T-cell (primary cell): Measurements from ENCODE around the gene NOL11. TPM values are rescaled to one million over a fixed set of nuclear protein-coding genes. Genes with fewer than 3 reads are reported as not detected.

ENCODE experiments used
- ATAC-seq, 4 experiments: fragments of 200-7000 bp in 3 of 4; fragments of 150-1000 bp in 1 of 4; cut with Tn5 transposase; replicated peaks in 1 of 4; 1 replicate in 3 of 4; 2 replicates in 1 of 4; pipeline ENCODE4 v1.10.0; 2021; ENCODE audit warnings: moderate library complexity in 3 of 4, mild to moderate bottlenecking in 2 of 4, moderate number of reproducible peaks in 1 of 4
- CTCF ChIA-PET, 2 donors: fragments of 300-600 bp; sonication (Branson Sonifier 250); formaldehyde crosslinking; loops; one replicate each; lab custom pipeline; 2022; ENCODE audit warnings: antibody characterized with exemption in 2 of 2; lab: Charles Lee
- POLR2A ChIA-PET, 2 donors: fragments of 300-600 bp; sonication (Branson Sonifier 250); formaldehyde crosslinking; loops; one replicate each; lab custom pipeline; 2022; ENCODE audit warnings: antibody characterized with exemption in 2 of 2; lab: Charles Lee
- DNase-seq, 35 experiments: peaks; one replicate each; pipeline versions ENCODE4 v3.0.0 to v3.0.0-alpha.2; 2013 to 2023
- H3K27ac ChIP-seq: one replicate; pipeline ENCODE4 v1.5.1; 2013; ENCODE audit warnings: low read length
- H3K27me3 ChIP-seq, 2 experiments: replicated peaks in 1 of 2; 1 replicate in 1 of 2; 2 replicates in 1 of 2; pipeline versions ENCODE4 v1.6.1 to v1.7.0; 2013; ENCODE audit warnings: low read length in 1 of 2, mixed read lengths in 1 of 2; ENCODE audit not compliant: control insufficient read depth in 2 of 2, insufficient read depth in 2 of 2; ENCODE audit errors: extremely low read depth in 1 of 2
- H3K36me3 ChIP-seq, 2 donors: 1 replicate in 1 of 2; 2 replicates in 1 of 2; pipeline versions ENCODE4 v1.6.1 to v1.7.0; 2013; ENCODE audit warnings: low read length in 1 of 2; ENCODE audit not compliant: control insufficient read depth in 2 of 2, insufficient read depth in 1 of 2; ENCODE audit errors: extremely low read depth in 1 of 2
- H3K4me1 ChIP-seq, 2 experiments: 1 replicate in 1 of 2; 2 replicates in 1 of 2; pipeline versions ENCODE4 v1.6.1 to v1.7.0; 2013; ENCODE audit warnings: low read length in 2 of 2, mixed read lengths in 1 of 2; ENCODE audit not compliant: insufficient read depth in 2 of 2, control insufficient read depth in 1 of 2; ENCODE audit errors: extremely low read depth in 1 of 2
- H3K4me3 ChIP-seq, 2 donors: 1 replicate in 1 of 2; 2 replicates in 1 of 2; pipeline versions ENCODE4 v1.5.1 to v1.7.0; 2013; ENCODE audit warnings: mild to moderate bottlenecking in 2 of 2, low read length in 1 of 2, moderate library complexity in 1 of 2; ENCODE audit not compliant: control insufficient read depth in 1 of 2; ENCODE audit errors: extremely low read depth in 1 of 2
- H3K9me3 ChIP-seq: 2 replicates; pipeline ENCODE4 v1.7.0; 2013
- H3K27ac Mint-ChIP-seq, 2 donors: one replicate each; pipeline ENCODE4 v1.8.0; 2020 to 2021; ENCODE audit warnings: mild to moderate bottlenecking in 2 of 2, mixed read lengths in 2 of 2
- H3K27me3 Mint-ChIP-seq, 2 donors: one replicate each; pipeline ENCODE4 v1.8.0; 2021 to 2022; ENCODE audit warnings: mixed read lengths in 2 of 2
- H3K36me3 Mint-ChIP-seq: one replicate; pipeline ENCODE4 v1.8.0; 2021; ENCODE audit warnings: mixed read lengths
- H3K4me1 Mint-ChIP-seq, 3 donors: one replicate each; pipeline ENCODE4 v1.8.0; 2020 to 2022; ENCODE audit warnings: mixed read lengths in 3 of 3, mild to moderate bottlenecking in 1 of 3
- H3K4me3 Mint-ChIP-seq, 3 donors: one replicate each; pipeline ENCODE4 v1.8.0; 2020 to 2022; ENCODE audit warnings: mild to moderate bottlenecking in 3 of 3, mixed read lengths in 3 of 3, moderate library complexity in 3 of 3
- H3K9me3 Mint-ChIP-seq, 3 donors: one replicate each; pipeline ENCODE4 v1.8.0; 2020 to 2022; ENCODE audit warnings: mixed read lengths in 3 of 3
- WGBS: methylation state at CpG from one replicate; pipeline ENCODE4 v1.1.5; 2013; ENCODE audit warnings: missing lambda C conversion rate; ENCODE audit not compliant: insufficient coverage; 5-methylcytosine and 5-hydroxymethylcytosine counted together
- total RNA-seq, 35 experiments: library from RNA in 6 of 35; stranded (reverse) in 6 of 35; fragments of 120-200 nt in 1 of 35; gene quantifications; one replicate each; pipeline versions ENCODE4 v1.2.1 to v1.2.4 and lab custom pipeline; 2013 to 2026

Gene NOL11
- total RNA-seq, 5 donors from 2014 or later (not counting 1 experiment from before 2014, with no cell fraction given) = 52.0 to 69.0 (median 58.8) TPM

DNA sequence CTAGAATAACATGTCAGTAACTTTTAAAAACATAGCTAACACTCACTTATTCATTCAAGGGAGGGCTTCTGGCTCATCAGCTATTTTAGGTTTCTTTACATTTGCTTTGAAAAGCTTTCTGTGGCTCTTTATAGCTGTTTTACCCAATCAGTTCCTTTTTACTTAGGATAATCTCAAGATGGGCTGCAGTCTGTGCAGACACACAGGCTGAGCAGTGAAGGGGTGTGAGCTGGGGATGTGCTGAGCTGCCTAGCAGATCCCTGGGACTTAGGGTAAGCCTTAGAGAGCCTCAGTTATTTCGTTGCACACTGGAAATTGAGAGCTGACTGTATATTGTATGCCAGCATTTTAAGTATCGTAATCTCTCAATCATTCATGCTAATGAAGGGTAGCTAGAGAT, 30.2 kb upstream of the NOL11 start:
- ATAC-seq = no peak
- Histone ChIP-seq H3K4me3 (no peak overlapping the region), H3K9me3 (no peaks in the 10 kb centered on the region), H3K27me3 (no peaks in the 10 kb centered on the region), H3K36me3 (peaks cover 0 to 32% of the 10 kb centered on the region in 2 donors), H3K4me1 (no peaks in the 10 kb centered on the region), H3K27ac (no peak overlapping the region)
- no CpG with 5 or more reads among the region's 2 CpGs for WGBS
- Mint-ChIP-seq H3K4me1 (peaks cover 4 to 5% (median 4%) of the 10 kb centered on the region in 3 donors), H3K4me3 (no peak overlapping the region), H3K9me3 (no peaks in the 10 kb centered on the region), H3K27ac (no peak overlapping the region), H3K36me3 (peaks cover 19% of the 10 kb centered on the region), H3K27me3 (no peaks in the 10 kb centered on the region)
- ChIA-PET POLR2A (interaction anchor here (0.6 kb wide), 3 partner anchors 11 to 875 kb away, joined by 3 to 6 read pairs (median 4); no protein-coding TSS in a partner anchor), CTCF (interaction anchor here (0.6 to 2.7 kb wide), 5 partner anchors 13 to 558 kb away, joined by 3 to 26 read pairs (median 4); no protein-coding TSS in a partner anchor)
- no peak for DNase-seq

DNA sequence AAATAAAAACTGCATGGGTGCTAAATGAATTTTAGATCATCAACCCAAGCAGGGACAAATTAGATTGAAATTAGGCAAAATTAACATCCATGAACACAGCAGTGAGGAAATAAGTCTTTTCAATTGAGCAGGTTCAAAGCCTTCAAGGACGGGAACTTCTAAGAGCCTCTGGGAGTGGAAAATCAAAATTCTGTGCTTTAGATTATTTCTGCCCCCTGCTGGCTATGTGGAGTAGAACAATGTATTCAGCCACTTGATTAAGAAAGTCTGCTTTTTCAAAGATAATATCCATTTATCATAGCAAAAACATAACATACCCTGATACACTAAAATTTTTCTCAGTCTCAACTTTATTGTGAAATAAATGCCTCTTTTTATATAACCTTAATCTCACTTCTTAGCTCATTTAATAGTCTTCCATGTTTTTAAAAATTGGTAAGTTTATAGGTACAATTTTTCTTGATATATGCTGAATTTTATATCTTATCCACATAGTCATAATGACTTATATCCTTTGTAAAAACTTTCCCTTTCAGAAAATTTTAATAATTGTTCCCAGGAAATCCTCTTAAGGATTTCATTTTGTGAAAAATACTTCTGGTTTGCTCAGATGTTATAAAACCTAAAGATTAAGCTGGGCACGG, 28.1 kb upstream of the NOL11 start:
- no peaks in the 10 kb centered on the region for H3K27me3 ChIP-seq
- peaks cover 0 to 53% of the 10 kb centered on the region in 2 donors for H3K36me3 ChIP-seq
- Mint-ChIP-seq H3K4me1 (peaks cover 4 to 5% (median 4%) of the 10 kb centered on the region in 3 donors), H3K27me3 (no peaks in the 10 kb centered on the region), H3K4me3 (no peak overlapping the region), H3K9me3 (no peaks in the 10 kb centered on the region), H3K27ac (no peak overlapping the region), H3K36me3 (peaks cover 38% of the 10 kb centered on the region)
- ATAC-seq (peak; percentile 45 to 60 (median 54)), DNase-seq (peak in 28 of 35 experiments; percentile 2 to 76 (median 28))
- CTCF ChIA-PET = interaction anchor here (0.6 to 1.4 kb wide), 12 partner anchors 8 to 991 kb away, joined by 3 to 7 read pairs (median 4); no protein-coding TSS in a partner anchor
- no peaks in the 10 kb centered on the region for H3K9me3 ChIP-seq
- POLR2A ChIA-PET = no interaction called here
- no peaks in the 10 kb centered on the region for H3K4me1 ChIP-seq
- WGBS = 0% methylated on average over 1 of the region's 2 CpGs
- H3K4me3 ChIP-seq = no peak overlapping the region
- no peak overlapping the region for H3K27ac ChIP-seq

GRCh38 chr17:67693811-67694210, 23.9 kb upstream of the NOL11 start:
- H3K9me3 ChIP-seq = no peaks in the 10 kb centered on the region
- ChIA-PET POLR2A (interaction anchor here (0.6 to 1.1 kb wide), 4 partner anchors 13 to 329 kb away, joined by 3 to 12 read pairs (median 5); no protein-coding TSS in a partner anchor), CTCF (no interaction called here)
- H3K4me3 ChIP-seq = no peak overlapping the region
- H3K4me3 Mint-ChIP-seq = no peak overlapping the region
- peaks cover 4 to 5% (median 4%) of the 10 kb centered on the region in 3 donors for H3K4me1 Mint-ChIP-seq
- no peak for DNase-seq
- peak overlapping the region in 1 of 2 donors; percentile 45 for H3K27ac Mint-ChIP-seq
- no peaks in the 10 kb centered on the region for H3K27me3 Mint-ChIP-seq
- H3K27ac ChIP-seq = no peak overlapping the region
- H3K36me3 Mint-ChIP-seq = peaks cover 37% of the 10 kb centered on the region
- no peaks in the 10 kb centered on the region for H3K27me3 ChIP-seq
- no peak for ATAC-seq
- H3K36me3 ChIP-seq = peaks cover 0 to 36% of the 10 kb centered on the region in 2 donors
- no peaks in the 10 kb centered on the region for H3K4me1 ChIP-seq
- H3K9me3 Mint-ChIP-seq = no peaks in the 10 kb centered on the region

DNA sequence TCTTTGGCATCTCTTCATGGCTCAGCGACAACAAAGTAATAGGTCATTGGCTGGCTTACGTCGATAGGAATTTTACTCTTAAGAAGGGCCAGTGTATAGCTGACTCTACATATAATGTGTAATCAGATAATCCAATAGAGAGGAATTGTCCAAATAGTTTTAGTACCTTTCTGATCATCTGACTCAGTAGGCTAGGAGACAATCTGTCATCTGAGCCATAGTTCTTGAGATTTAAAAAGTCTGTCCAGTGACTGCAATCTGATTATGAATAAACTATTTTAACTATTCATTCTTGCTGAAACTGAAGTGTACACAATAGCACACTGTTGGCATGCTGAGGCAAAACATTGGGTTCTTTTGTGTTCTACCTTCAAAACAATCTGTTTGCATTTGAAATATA, 21.4 kb upstream of the NOL11 start:
- no peaks in the 10 kb centered on the region for H3K27me3 ChIP-seq
- no peaks in the 10 kb centered on the region for H3K9me3 Mint-ChIP-seq
- no peak overlapping the region for H3K4me3 ChIP-seq
- CTCF ChIA-PET = no interaction called here
- ATAC-seq (no peak), DNase-seq (no peak)
- no peaks in the 10 kb centered on the region for H3K4me1 Mint-ChIP-seq
- H3K4me3 Mint-ChIP-seq = no peak overlapping the region
- no peaks in the 10 kb centered on the region for H3K4me1 ChIP-seq
- WGBS = no CpG with 5 or more reads among the region's 3 CpGs
- no peaks in the 10 kb centered on the region for H3K9me3 ChIP-seq
- no peak overlapping the region for H3K27ac ChIP-seq
- no peak overlapping the region for H3K27ac Mint-ChIP-seq
- peaks cover 0 to 36% of the 10 kb centered on the region in 2 donors for H3K36me3 ChIP-seq
- POLR2A ChIA-PET = interaction anchor here in 1 of 2 donors (0.6 kb wide), 1 partner anchor 237 kb away, joined by 4 read pairs; no protein-coding TSS in a partner anchor
- peaks cover 37% of the 10 kb centered on the region for H3K36me3 Mint-ChIP-seq
- no peaks in the 10 kb centered on the region for H3K27me3 Mint-ChIP-seq

GRCh38 chr17:67696853-67697498, 20.8 kb upstream of the NOL11 start:
- POLR2A ChIA-PET = interaction anchor here in 1 of 2 donors (0.6 kb wide), 1 partner anchor 236 kb away, joined by 4 read pairs; no protein-coding TSS in a partner anchor
- no peak overlapping the region for H3K27ac ChIP-seq
- Mint-ChIP-seq H3K27me3 (no peaks in the 10 kb centered on the region), H3K9me3 (no peaks in the 10 kb centered on the region), H3K4me1 (no peaks in the 10 kb centered on the region), H3K27ac (no peak overlapping the region), H3K36me3 (peaks cover 36% of the 10 kb centered on the region), H3K4me3 (no peak overlapping the region)
- peaks cover 0 to 32% of the 10 kb centered on the region in 2 donors for H3K36me3 ChIP-seq
- CTCF ChIA-PET = no interaction called here
- ATAC-seq (no peak), DNase-seq (no peak)
- no peaks in the 10 kb centered on the region for H3K27me3 ChIP-seq
- H3K9me3 ChIP-seq = no peaks in the 10 kb centered on the region
- WGBS = no CpG with 5 or more reads among the region's 4 CpGs
- no peak overlapping the region for H3K4me3 ChIP-seq
- no peaks in the 10 kb centered on the region for H3K4me1 ChIP-seq

DNA sequence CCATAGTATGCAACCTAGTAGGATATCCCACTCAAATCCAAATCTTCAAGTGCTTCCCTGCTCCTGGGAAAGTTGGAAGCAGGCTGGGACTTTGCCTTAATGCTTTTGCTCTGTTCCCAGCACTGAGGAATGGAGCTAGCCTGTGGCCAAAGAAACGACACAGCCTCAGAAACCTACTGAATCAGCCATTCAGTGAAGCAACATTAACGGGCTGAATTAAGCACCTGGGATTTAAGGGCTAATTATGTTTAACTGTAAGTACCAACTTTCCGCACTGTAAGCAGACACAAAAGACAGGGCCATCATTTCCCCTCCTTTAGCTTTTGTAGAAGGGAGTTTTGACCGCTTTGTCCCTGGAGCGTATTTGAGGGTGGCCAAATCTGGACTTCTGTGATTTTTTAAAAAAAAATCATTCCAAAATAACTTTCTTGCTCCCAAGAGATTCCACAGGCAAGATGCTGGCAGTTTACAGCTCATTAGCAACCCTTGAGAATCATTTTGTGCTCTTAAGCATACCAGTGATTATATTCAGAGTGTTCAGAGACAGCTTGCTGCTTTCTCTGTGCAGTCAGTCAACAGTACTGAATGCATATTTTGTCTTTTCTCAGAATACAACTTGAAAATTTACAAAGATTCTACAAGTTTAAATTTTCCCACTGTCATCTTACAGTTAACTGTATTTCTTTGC, 17.6 kb upstream of the NOL11 start:
- Mint-ChIP-seq H3K4me1 (no peaks in the 10 kb centered on the region), H3K36me3 (peaks cover 11% of the 10 kb centered on the region), H3K27me3 (no peaks in the 10 kb centered on the region), H3K4me3 (no peak overlapping the region), H3K27ac (no peak overlapping the region), H3K9me3 (no peaks in the 10 kb centered on the region)
- CTCF ChIA-PET = interaction anchor here (0.7 to 1.1 kb wide), 2 partner anchors 12 to 13 kb away, joined by 3 to 5 read pairs; no protein-coding TSS in a partner anchor
- POLR2A ChIA-PET = interaction anchor here in 1 of 2 donors (0.6 kb wide), 1 partner anchor 354 kb away, joined by 3 read pairs; no protein-coding TSS in a partner anchor
- peaks cover 0 to 5% of the 10 kb centered on the region in 2 donors for H3K36me3 ChIP-seq
- DNase-seq = no peak
- ATAC-seq = no peak
- H3K27me3 ChIP-seq = no peaks in the 10 kb centered on the region
- H3K27ac ChIP-seq = no peak overlapping the region
- H3K4me3 ChIP-seq = no peak overlapping the region
- H3K9me3 ChIP-seq = no peaks in the 10 kb centered on the region
- no CpG with 5 or more reads among the region's 5 CpGs for WGBS
- H3K4me1 ChIP-seq = no peaks in the 10 kb centered on the region
